ENCODE measurements around the gene WDR53. TPM values are rescaled to one million over a fixed set of nuclear protein-coding genes. Genes with fewer than 3 reads are reported as not detected.
"Not testable (repeated sequence)": the region's sequence is repeated elsewhere in the genome, so short reads cannot be mapped to it uniquely, and the experiment has no call there.

The WDR53 gene
- total RNA-seq, 4 donors from 2014 or later, result 4.5 to 16.6 (median 12.2) TPM

- intact Hi-C loops (cut with DNase I; ENCODE audit: low total_unique reads), result loop anchor here (10.0 kb wide), 1 partner anchor 239 kb away; no protein-coding TSS in a partner anchor
- DNase-seq (ENCODE audit: low spot score in 2 of 2), result no peak
- no peak overlapping the region for H3K4me3 ChIP-seq (ENCODE audit: low read depth, poor library complexity, severe bottlenecking)
- 86% methylated on average over 8 of the region's 8 CpGs for WGBS, 2 donors
- TF ChIP-seq CTCF (IDR thresholded peaks at IDR 0.05), result no peak
- TF ChIP-seq POLR2A (IDR thresholded peaks at IDR 0.05), result no peak
These were observed 54.5 kb downstream of the WDR53 start for GRCh38 chr3:196513697-196514349.

- WGBS, 2 donors, result 53 to 54% methylated on average over 12 to 15 of the region's 15 CpGs
- not testable (repeated sequence) for H3K4me3 ChIP-seq (ENCODE audit: low read depth, poor library complexity, severe bottlenecking)
- intact Hi-C loops (cut with DNase I; ENCODE audit: low total_unique reads), result loop anchor here (10.0 kb wide), 1 partner anchor 237 kb away; no protein-coding TSS in a partner anchor
- DNase-seq (ENCODE audit: low spot score in 2 of 2), result peak in 1 of 2 donors; percentile 31
These were observed 56.5 kb downstream of the WDR53 start for GRCh38 chr3:196511646-196512425.

- not testable (repeated sequence) for H3K4me3 ChIP-seq (ENCODE audit: low read depth, poor library complexity, severe bottlenecking); DNase-seq (ENCODE audit: low spot score in 2 of 2)
- 92 to 100% methylated on average over 1 of the region's 1 CpG for WGBS, 2 donors
- intact Hi-C loops (cut with DNase I; ENCODE audit: low total_unique reads), result loop anchor here (10.0 kb wide), 1 partner anchor 236 kb away; no protein-coding TSS in a partner anchor
These were observed 57.2 kb downstream of the WDR53 start for GRCh38 chr3:196511108-196511507.

- DNase-seq (ENCODE audit: low spot score in 2 of 2), result peak in 1 of 2 donors; percentile 5
- intact Hi-C loops (cut with DNase I; ENCODE audit: low total_unique reads), result no loop called here
- 88 to 90% methylated on average over 8 of the region's 8 CpGs for WGBS, 2 donors
These were observed 61.7 kb downstream of the WDR53 start for GRCh38 chr3:196506687-196507086.

GRCh38 chr3:196504556-196504955 lies 63.8 kb downstream of the WDR53 start:
- TF ChIP-seq POLR2A (IDR thresholded peaks at IDR 0.05), result no peak
- TF ChIP-seq CTCF (IDR thresholded peaks at IDR 0.05), result no peak
- WGBS, 2 donors, result 92 to 93% methylated on average over 6 of the region's 6 CpGs
- DNase-seq (ENCODE audit: low spot score in 2 of 2), result peak in 1 of 2 donors; percentile 31
- intact Hi-C loops (cut with DNase I; ENCODE audit: low total_unique reads), result no loop called here
- no peak overlapping the region for H3K4me3 ChIP-seq (ENCODE audit: low read depth, poor library complexity, severe bottlenecking)

More at GRCh38 chr3:196506687-196507086, 61.7 kb downstream of the WDR53 start:
- TF ChIP-seq CTCF (IDR thresholded peaks at IDR 0.05) (no peak), POLR2A (IDR thresholded peaks at IDR 0.05) (no peak)
- H3K4me3 ChIP-seq (ENCODE audit: low read depth, poor library complexity, severe bottlenecking), result no peak overlapping the region

Other genes starting within 250 kb of the WDR53 start
- gene TM4SF19, start 230.2 kb downstream of the WDR53 start, total RNA-seq, result 1 to 10 TPM in 2 of 4 donors, not detected in 2; 1.1 to 6.1 TPM
- 10 to 100 TPM; 20.5 to 30.4 (median 28.0) TPM for gene UBXN7, start 136.1 kb downstream of the WDR53 start, total RNA-seq
- gene RNF168, start 64.8 kb downstream of the WDR53 start, total RNA-seq, result 10 to 100 TPM; 23.9 to 35.4 (median 27.0) TPM
- under 1 TPM in 1 of 4 donors, not detected in 3; 0.25 TPM for gene SMCO1, start 53.2 kb downstream of the WDR53 start, total RNA-seq
- gene FBXO45, start 106 bp upstream of the WDR53 start, total RNA-seq, result 10 to 100 TPM; 16.1 to 33.7 (median 28.0) TPM
- 1 to 10 TPM; 1.8 to 3.1 (median 2.4) TPM for gene NRROS, start 71.1 kb upstream of the WDR53 start, total RNA-seq
- 1 to 10 TPM in 2 of 4 donors, under 1 TPM in 1, not detected in 1; 0.63 to 1.4 (median 1.1) TPM for gene CEP19, start 143.7 kb upstream of the WDR53 start, total RNA-seq
- 10 to 100 TPM; 18.4 to 28.5 (median 23.2) TPM for gene PIGX, start 143.8 kb upstream of the WDR53 start, total RNA-seq
- gene PAK2, start 171.3 kb upstream of the WDR53 start, total RNA-seq, result 10 to 100 TPM; 25.3 to 39.0 (median 32.8) TPM

Measured in lower leg skin (tissue), 4 donors.